Osteoblast (primary cell): ENCODE measurements around the gene ANO2. TPM values are rescaled to one million over a fixed set of nuclear protein-coding genes. Genes with fewer than 3 reads are reported as not detected.

Experiments
- DNase-seq: peaks from one replicate; pipeline ENCODE4 v3.0.0; 2011; ENCODE audit warnings: low spot score, mixed read lengths; ENCODE audit not compliant: insufficient read length; ENCODE audit errors: missing footprints
- H2AFZ ChIP-seq: 2 replicates; pipeline ENCODE4 v1.6.0; 2011; ENCODE audit warnings: mild to moderate bottlenecking, low read length
- H3K27ac ChIP-seq: 2 replicates; pipeline ENCODE4 v1.5.1; 2011; ENCODE audit warnings: mild to moderate bottlenecking, low read depth, low read length, moderate library complexity
- H3K27me3 ChIP-seq: 2 replicates; pipeline ENCODE4 v1.6.0; 2012; ENCODE audit warnings: mild to moderate bottlenecking, control low read depth, inconsistent platforms, low read length, moderate library complexity; ENCODE audit not compliant: insufficient read depth
- H3K36me3 ChIP-seq: 2 replicates; pipeline ENCODE4 v1.5.1; 2011; ENCODE audit warnings: mild to moderate bottlenecking, low read length, control low read depth, moderate library complexity; ENCODE audit not compliant: insufficient read depth
- H3K4me1 ChIP-seq: 2 replicates; pipeline ENCODE4 v1.5.1; 2011; ENCODE audit warnings: mild to moderate bottlenecking, low read length, control low read depth, moderate library complexity; ENCODE audit not compliant: insufficient read depth
- H3K4me2 ChIP-seq: 2 replicates; pipeline ENCODE4 v1.6.0; 2011; ENCODE audit warnings: mild to moderate bottlenecking, low read length; ENCODE audit not compliant: insufficient read depth
- H3K4me3 ChIP-seq: fragments of 200-600 bp; sonication (generic); 3 replicates; pipeline ENCODE4 v1.5.1; 2012; ENCODE audit warnings: mild to moderate bottlenecking, low read length, inconsistent platforms; ENCODE audit not compliant: insufficient read depth
- H3K79me2 ChIP-seq: 2 replicates; pipeline ENCODE4 v1.6.0; 2012; ENCODE audit warnings: mild to moderate bottlenecking, low read length, control low read depth, inconsistent platforms; ENCODE audit not compliant: insufficient read depth
- H3K9me3 ChIP-seq: 2 replicates; pipeline ENCODE4 v1.5.1; 2011; ENCODE audit warnings: low read depth, low read length, control low read depth
- H4K20me1 ChIP-seq: 2 replicates; pipeline ENCODE4 v1.6.0; 2012; ENCODE audit warnings: mild to moderate bottlenecking, low read length, control low read depth; ENCODE audit not compliant: insufficient read depth
- total RNA-seq: library from RNA; depleted of rRNA; stranded (reverse); fragments of >200 nt; gene quantifications from 2 replicates; pipeline ENCODE4 v1.2.3, GENCODE V29; 2012
- TF ChIP-seq, protein P1 (sequence below): IDR thresholded peaks from 2 replicates; pipeline ENCODE4 v1.5.1; 2011; ENCODE audit warnings: mild to moderate bottlenecking, low read depth, low read length, moderate library complexity; ENCODE audit errors: extremely low read depth

Gene ANO2
- total RNA-seq, 1 donor, result under 0.01 TPM

GRCh38 chr12:5522432-5523335 lies 422.4 kb downstream of the ANO2 start:
- no peaks in the 10 kb centered on the region for H4K20me1 ChIP-seq
- no peak overlapping the region for H3K4me2 ChIP-seq
- H2AFZ ChIP-seq, result no peak overlapping the region
- no peaks in the 10 kb centered on the region for H3K27me3 ChIP-seq
- DNase-seq, result no peak
- no peaks in the 10 kb centered on the region for H3K79me2 ChIP-seq
- no peaks in the 10 kb centered on the region for H3K4me1 ChIP-seq
- no peaks in the 10 kb centered on the region for H3K36me3 ChIP-seq
- no peak overlapping the region for H3K27ac ChIP-seq
- no peak overlapping the region for H3K4me3 ChIP-seq
- TF ChIP-seq, protein P1, sequence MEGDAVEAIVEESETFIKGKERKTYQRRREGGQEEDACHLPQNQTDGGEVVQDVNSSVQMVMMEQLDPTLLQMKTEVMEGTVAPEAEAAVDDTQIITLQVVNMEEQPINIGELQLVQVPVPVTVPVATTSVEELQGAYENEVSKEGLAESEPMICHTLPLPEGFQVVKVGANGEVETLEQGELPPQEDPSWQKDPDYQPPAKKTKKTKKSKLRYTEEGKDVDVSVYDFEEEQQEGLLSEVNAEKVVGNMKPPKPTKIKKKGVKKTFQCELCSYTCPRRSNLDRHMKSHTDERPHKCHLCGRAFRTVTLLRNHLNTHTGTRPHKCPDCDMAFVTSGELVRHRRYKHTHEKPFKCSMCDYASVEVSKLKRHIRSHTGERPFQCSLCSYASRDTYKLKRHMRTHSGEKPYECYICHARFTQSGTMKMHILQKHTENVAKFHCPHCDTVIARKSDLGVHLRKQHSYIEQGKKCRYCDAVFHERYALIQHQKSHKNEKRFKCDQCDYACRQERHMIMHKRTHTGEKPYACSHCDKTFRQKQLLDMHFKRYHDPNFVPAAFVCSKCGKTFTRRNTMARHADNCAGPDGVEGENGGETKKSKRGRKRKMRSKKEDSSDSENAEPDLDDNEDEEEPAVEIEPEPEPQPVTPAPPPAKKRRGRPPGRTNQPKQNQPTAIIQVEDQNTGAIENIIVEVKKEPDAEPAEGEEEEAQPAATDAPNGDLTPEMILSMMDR, result no peak
- H3K9me3 ChIP-seq, result no peaks in the 10 kb centered on the region

- H3K4me2 ChIP-seq, result no peak overlapping the region
- TF ChIP-seq, protein P1, result no peak
- no peak overlapping the region for H3K4me3 ChIP-seq
- no peaks in the 10 kb centered on the region for H3K27me3 ChIP-seq
- no peak overlapping the region for H2AFZ ChIP-seq
- no peaks in the 10 kb centered on the region for H3K4me1 ChIP-seq
- H3K9me3 ChIP-seq, result no peaks in the 10 kb centered on the region
- no peak for DNase-seq
- no peaks in the 10 kb centered on the region for H4K20me1 ChIP-seq
- H3K36me3 ChIP-seq, result no peaks in the 10 kb centered on the region
- no peaks in the 10 kb centered on the region for H3K79me2 ChIP-seq
- H3K27ac ChIP-seq, result no peak overlapping the region
These were observed 423.4 kb downstream of the ANO2 start for GRCh38 chr12:5521456-5522325.

DNA sequence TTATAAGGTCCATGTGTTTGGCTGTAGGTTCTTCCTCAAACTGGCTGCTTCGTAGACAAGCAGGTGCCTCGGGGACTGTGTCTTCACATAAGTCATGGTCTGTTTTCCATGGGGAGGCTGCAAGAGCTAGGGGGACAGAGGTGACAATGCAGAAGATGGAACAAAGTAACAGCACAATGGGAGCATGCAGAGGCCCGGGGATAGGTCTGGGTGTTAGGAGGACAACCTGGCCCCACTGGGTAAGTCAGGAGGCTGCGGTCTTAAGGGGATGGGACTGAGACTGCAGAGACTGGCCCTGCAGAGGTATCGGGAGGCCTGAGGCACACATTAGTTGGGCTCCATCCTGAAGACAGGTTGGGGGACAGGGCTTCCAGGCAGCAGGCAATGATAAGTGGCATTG lies 424.2 kb downstream of the ANO2 start:
- no peak overlapping the region for H2AFZ ChIP-seq
- TF ChIP-seq, protein P1, result no peak
- no peaks in the 10 kb centered on the region for H4K20me1 ChIP-seq
- no peaks in the 10 kb centered on the region for H3K9me3 ChIP-seq
- H3K4me2 ChIP-seq, result no peak overlapping the region
- no peaks in the 10 kb centered on the region for H3K4me1 ChIP-seq
- H3K27ac ChIP-seq, result no peak overlapping the region
- H3K36me3 ChIP-seq, result no peaks in the 10 kb centered on the region
- no peak overlapping the region for H3K4me3 ChIP-seq
- no peaks in the 10 kb centered on the region for H3K27me3 ChIP-seq
- no peaks in the 10 kb centered on the region for H3K79me2 ChIP-seq
- DNase-seq, result no peak

DNA sequence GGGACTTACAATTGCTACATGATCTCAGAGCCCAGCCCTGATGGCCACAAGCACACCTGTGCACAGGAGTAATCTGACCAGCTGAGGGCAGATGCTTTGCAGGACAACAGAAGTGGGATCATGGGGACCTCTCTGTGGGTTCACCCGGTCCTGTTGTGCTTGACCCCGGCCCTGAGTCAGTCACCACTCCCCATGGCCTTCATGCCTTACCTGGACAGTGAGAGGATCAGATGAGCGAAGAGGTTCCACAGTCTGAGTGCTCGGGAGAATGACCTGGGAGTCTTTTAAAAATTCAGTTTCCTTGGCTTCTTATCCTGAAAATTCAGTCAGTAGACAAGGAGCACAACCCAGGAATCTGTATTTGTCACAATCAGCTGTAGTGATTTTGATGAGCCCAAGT lies 425.0 kb downstream of the ANO2 start:
- H3K79me2 ChIP-seq, result no peaks in the 10 kb centered on the region
- H4K20me1 ChIP-seq, result no peaks in the 10 kb centered on the region
- no peak overlapping the region for H3K4me2 ChIP-seq
- DNase-seq, result no peak
- H3K27me3 ChIP-seq, result no peaks in the 10 kb centered on the region
- no peaks in the 10 kb centered on the region for H3K4me1 ChIP-seq
- H3K9me3 ChIP-seq, result no peaks in the 10 kb centered on the region
- no peaks in the 10 kb centered on the region for H3K36me3 ChIP-seq
- H3K4me3 ChIP-seq, result no peak overlapping the region
- no peak overlapping the region for H2AFZ ChIP-seq
- H3K27ac ChIP-seq, result no peak overlapping the region
- TF ChIP-seq, protein P1, result no peak
